Gastroesophageal sphincter (tissue), 4 donors: ENCODE measurements around the gene HYAL2. TPM values are rescaled to one million over a fixed set of nuclear protein-coding genes. Genes with fewer than 3 reads are reported as not detected.

Experiments
- ATAC-seq: fragments of 150-250 bp; one replicate; pipeline ENCODE4 v1.9.1; 2016; ENCODE audit warnings: mild to moderate bottlenecking, moderate library complexity
- H3K27ac ChIP-seq, 4 donors: fragments of 200-600 bp; sonication (generic) in 3 of 4; 1 replicate in 3 of 4; 2 replicates in 1 of 4; pipeline ENCODE4 v1.5.1; 2016 to 2019
- H3K27me3 ChIP-seq: fragments of 200-600 bp; sonication (generic); one replicate; pipeline ENCODE4 v1.5.1; 2019
- H3K36me3 ChIP-seq, 2 donors: fragments of 200-600 bp; sonication (generic); one replicate each; pipeline ENCODE4 v1.5.1; 2019; ENCODE audit warnings: control low read depth in 1 of 2
- H3K4me1 ChIP-seq, 3 donors: fragments of 200-600 bp; sonication (generic); 1 replicate in 2 of 3; 2 replicates in 1 of 3; pipeline ENCODE4 v1.5.1; 2016 to 2019; ENCODE audit warnings: control low read depth in 2 of 3
- H3K4me3 ChIP-seq, 2 donors: fragments of 200-600 bp; sonication (generic); one replicate each; pipeline ENCODE4 v1.5.1; 2019; ENCODE audit warnings: mild to moderate bottlenecking in 1 of 2, moderate library complexity in 1 of 2
- H3K9me3 ChIP-seq, 3 donors: fragments of 200-600 bp; sonication (generic); one replicate each; pipeline ENCODE4 v1.5.1; 2017 to 2019; ENCODE audit warnings: control low read depth in 2 of 3
- EP300 ChIP-seq: sonication (generic); formaldehyde crosslinking; IDR thresholded peaks from one replicate; pipeline ENCODE4 v1.6.1; 2017; ENCODE audit warnings: antibody characterized with exemption, mild to moderate bottlenecking
- POLR2A ChIP-seq, 2 donors: fragments of 450-650 bp; IDR thresholded peaks; one replicate each; pipeline ENCODE4 v1.6.1; 2017; ENCODE audit warnings: antibody characterized with exemption in 2 of 2, mild to moderate bottlenecking in 2 of 2, moderate library complexity in 1 of 2
- POLR2AphosphoS5 ChIP-seq: sonication (generic); formaldehyde crosslinking; IDR thresholded peaks from one replicate; pipeline ENCODE4 v1.6.1; 2017; ENCODE audit warnings: antibody characterized with exemption
- WGBS, 2 donors: methylation state at CpG; one replicate each; pipeline ENCODE4 v1.1.5; 2018; ENCODE audit warnings: low coverage in 1 of 2; 5-methylcytosine and 5-hydroxymethylcytosine counted together
- total RNA-seq, 4 donors: library from RNA; depleted of rRNA; stranded (reverse); fragments of >200 nt; gene quantifications; one replicate each; pipeline ENCODE4 v1.1.0, GENCODE V29; 2016
- TF ChIP-seq, protein P1 (sequence below), 4 experiments: fragments of 200-600 bp in 2 of 4; fragments of 450-650 bp in 2 of 4; sonication (generic) in 1 of 4; IDR thresholded peaks; one replicate each; pipeline ENCODE4 v1.5.1; 2017 to 2019; ENCODE audit warnings: antibody characterized with exemption in 4 of 4, mild to moderate bottlenecking in 2 of 4, moderate library complexity in 2 of 4

HYAL2 gene, protein sequence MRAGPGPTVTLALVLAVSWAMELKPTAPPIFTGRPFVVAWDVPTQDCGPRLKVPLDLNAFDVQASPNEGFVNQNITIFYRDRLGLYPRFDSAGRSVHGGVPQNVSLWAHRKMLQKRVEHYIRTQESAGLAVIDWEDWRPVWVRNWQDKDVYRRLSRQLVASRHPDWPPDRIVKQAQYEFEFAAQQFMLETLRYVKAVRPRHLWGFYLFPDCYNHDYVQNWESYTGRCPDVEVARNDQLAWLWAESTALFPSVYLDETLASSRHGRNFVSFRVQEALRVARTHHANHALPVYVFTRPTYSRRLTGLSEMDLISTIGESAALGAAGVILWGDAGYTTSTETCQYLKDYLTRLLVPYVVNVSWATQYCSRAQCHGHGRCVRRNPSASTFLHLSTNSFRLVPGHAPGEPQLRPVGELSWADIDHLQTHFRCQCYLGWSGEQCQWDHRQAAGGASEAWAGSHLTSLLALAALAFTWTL
- 10 to 100 TPM; 37.2 to 87.0 (median 74.8) TPM for total RNA-seq

DNA sequence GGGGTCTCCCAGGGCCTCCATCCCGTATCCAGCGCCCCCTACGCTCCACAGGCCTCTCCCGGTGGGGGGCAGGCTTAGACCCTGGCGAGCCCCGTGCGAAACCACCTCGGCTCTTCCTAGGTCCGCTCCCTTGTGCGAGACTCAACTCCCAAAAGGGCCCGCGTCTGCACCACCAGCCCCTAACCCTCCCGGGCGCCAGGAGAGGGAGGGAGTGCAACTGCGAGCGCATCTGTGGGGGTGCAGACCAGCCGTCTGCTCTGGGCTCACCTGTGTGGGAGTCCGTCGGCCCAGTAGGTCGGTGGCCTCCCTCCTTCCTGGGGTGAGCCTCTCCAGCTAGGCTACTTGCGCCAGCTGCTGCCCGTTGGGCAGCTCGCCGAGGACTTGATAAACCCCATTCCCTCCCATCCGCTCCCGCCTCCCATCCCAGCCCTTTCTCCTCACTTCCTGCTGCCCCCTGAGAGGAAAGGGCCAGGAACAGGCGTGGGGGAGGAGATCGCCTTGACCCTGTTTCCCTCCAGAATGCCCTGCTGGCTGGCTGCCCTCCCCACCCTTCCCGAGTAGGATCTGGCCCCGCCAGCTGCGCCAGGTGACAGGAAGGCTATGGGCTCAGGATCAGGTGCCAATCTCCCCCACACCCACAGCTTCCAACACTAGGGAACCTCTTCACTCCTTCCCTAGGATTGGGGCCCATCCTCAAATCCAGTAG lies at the start of gene HYAL2:
HYAL2 (minus strand) TSS at position 360 of the 706 bp plus-strand sequence. CDS start 2,256 bp downstream, outside the sequence.
- Histone ChIP-seq H3K27me3 (no peaks in the 10 kb centered on the region), H3K9me3 (no peaks in the 10 kb centered on the region), H3K4me1 (peaks cover 0 to 93% (median 46%) of the 10 kb centered on the region in 3 donors), H3K4me3 (peak within 1 kb of the TSS; percentile 51 to 89), H3K27ac (peak within 1 kb of the TSS; percentile 61 to 97 (median 95)), H3K36me3 (peaks cover 0 to 43% of the 10 kb centered on the region in 2 donors)
- ATAC-seq: peak; percentile 2
- TF ChIP-seq POLR2AphosphoS5 (peak; percentile 36), EP300 (no peak), POLR2A (IDR thresholded peaks at IDR 0.05) (peak in 1 of 2 donors; percentile 19)
- TF ChIP-seq, protein P1, sequence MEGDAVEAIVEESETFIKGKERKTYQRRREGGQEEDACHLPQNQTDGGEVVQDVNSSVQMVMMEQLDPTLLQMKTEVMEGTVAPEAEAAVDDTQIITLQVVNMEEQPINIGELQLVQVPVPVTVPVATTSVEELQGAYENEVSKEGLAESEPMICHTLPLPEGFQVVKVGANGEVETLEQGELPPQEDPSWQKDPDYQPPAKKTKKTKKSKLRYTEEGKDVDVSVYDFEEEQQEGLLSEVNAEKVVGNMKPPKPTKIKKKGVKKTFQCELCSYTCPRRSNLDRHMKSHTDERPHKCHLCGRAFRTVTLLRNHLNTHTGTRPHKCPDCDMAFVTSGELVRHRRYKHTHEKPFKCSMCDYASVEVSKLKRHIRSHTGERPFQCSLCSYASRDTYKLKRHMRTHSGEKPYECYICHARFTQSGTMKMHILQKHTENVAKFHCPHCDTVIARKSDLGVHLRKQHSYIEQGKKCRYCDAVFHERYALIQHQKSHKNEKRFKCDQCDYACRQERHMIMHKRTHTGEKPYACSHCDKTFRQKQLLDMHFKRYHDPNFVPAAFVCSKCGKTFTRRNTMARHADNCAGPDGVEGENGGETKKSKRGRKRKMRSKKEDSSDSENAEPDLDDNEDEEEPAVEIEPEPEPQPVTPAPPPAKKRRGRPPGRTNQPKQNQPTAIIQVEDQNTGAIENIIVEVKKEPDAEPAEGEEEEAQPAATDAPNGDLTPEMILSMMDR (IDR thresholded peaks at IDR 0.05): no peak
- 44% methylated on average over 3 of the region's 31 CpGs; no CpG with 5 or more reads in 1 of the 2 donors for WGBS, 2 donors

GRCh38 chr3:50371133-50371685 lies 48.7 kb upstream of the HYAL2 start:
- WGBS, 2 donors: 50 to 82% methylated on average over 1 to 2 of the region's 3 CpGs

DNA sequence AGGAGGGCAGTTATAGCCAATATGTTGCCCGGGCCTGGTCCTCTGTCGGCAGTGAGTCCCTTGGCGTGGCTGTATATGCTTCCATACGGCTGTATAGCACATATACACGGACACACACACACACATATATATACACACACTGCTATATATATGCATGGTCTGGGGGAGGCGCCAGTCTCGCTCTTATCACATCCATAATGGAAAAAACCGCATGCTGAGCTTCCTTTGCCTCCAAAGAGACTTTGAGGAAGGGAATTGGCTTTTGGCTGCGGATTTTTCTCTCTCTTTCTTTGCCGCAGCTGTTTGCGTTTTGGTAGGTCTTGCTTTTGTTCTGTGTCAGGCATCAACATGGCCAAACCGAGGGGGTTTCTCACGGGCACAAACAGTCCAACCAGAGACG lies 48.0 kb upstream of the HYAL2 start:
- Histone ChIP-seq H3K27ac (no peak overlapping the region), H3K36me3 (no peaks in the 10 kb centered on the region), H3K9me3 (no peaks in the 10 kb centered on the region), H3K4me3 (no peak overlapping the region), H3K4me1 (peaks cover 0 to 7% (median 3%) of the 10 kb centered on the region in 3 donors), H3K27me3 (peaks cover 5% of the 10 kb centered on the region)
- no peak for ATAC-seq
- TF ChIP-seq EP300 (no peak), POLR2AphosphoS5 (no peak), POLR2A (IDR thresholded peaks at IDR 0.05) (no peak)
- TF ChIP-seq, protein P1 (IDR thresholded peaks at IDR 0.05): no peak
- 100% methylated on average over 1 of the region's 14 CpGs; no CpG with 5 or more reads in 1 of the 2 donors for WGBS, 2 donors

More at GRCh38 chr3:50371133-50371685, 48.7 kb upstream of the HYAL2 start:
- Histone ChIP-seq H3K4me1 (peaks cover 0 to under 1% (median 0%) of the 10 kb centered on the region in 3 donors), H3K27me3 (peaks cover 5% of the 10 kb centered on the region), H3K27ac (no peak overlapping the region), H3K36me3 (no peaks in the 10 kb centered on the region), H3K9me3 (no peaks in the 10 kb centered on the region), H3K4me3 (no peak overlapping the region)
- ATAC-seq: no peak
- TF ChIP-seq EP300 (no peak), POLR2A (IDR thresholded peaks at IDR 0.05) (no peak), POLR2AphosphoS5 (no peak)
- TF ChIP-seq, protein P1 (IDR thresholded peaks at IDR 0.05): no peak

GRCh38 chr3:50369012-50369670 lies 46.6 kb upstream of the HYAL2 start:
- 36 to 74% methylated on average over 3 to 4 of the region's 9 CpGs for WGBS, 2 donors
- Histone ChIP-seq H3K27me3 (peaks cover 5% of the 10 kb centered on the region), H3K4me1 (peaks cover 0 to 20% (median 10%) of the 10 kb centered on the region in 3 donors), H3K9me3 (no peaks in the 10 kb centered on the region), H3K4me3 (no peak overlapping the region), H3K36me3 (no peaks in the 10 kb centered on the region), H3K27ac (no peak overlapping the region)
- TF ChIP-seq POLR2AphosphoS5: no peak
- TF ChIP-seq POLR2A (IDR thresholded peaks at IDR 0.05): no peak
- no peak for TF ChIP-seq EP300
- ATAC-seq: no peak
